NCI-H146 treated with DMSO at 0.1 percent for 48 hours (cell line): ENCODE data around the gene CARHSP1.
"Not testable (repeated sequence)": the region's sequence is repeated elsewhere in the genome, so short reads cannot be mapped to it uniquely, and the experiment has no call there.

Source experiments
- DNase-seq: peaks from one replicate; lab custom pipeline; 2025; ENCODE audit not compliant: unreplicated experiment; lab: John Stamatoyannopoulos, UW

The CARHSP1 gene

GRCh38 chr16:8893976-8894690 lies 25.3 kb upstream of the CARHSP1 start:
- DNase-seq: no peak

- DNase-seq: no peak
Measured at GRCh38 chr16:8893426-8893825, 24.6 kb upstream of the CARHSP1 start.

- no peak for DNase-seq
Measured at GRCh38 chr16:8892101-8892575, 23.3 kb upstream of the CARHSP1 start.

- no peak for DNase-seq
Measured at GRCh38 chr16:8890549-8890921, 21.7 kb upstream of the CARHSP1 start.

- DNase-seq: no peak
Measured at GRCh38 chr16:8889893-8890548, 21.2 kb upstream of the CARHSP1 start.

- no peak for DNase-seq
Measured at GRCh38 chr16:8888951-8889892, 20.4 kb upstream of the CARHSP1 start.

- DNase-seq: no peak
Measured at GRCh38 chr16:8887952-8888560, 19.2 kb upstream of the CARHSP1 start.

GRCh38 chr16:8887431-8887765 lies 18.6 kb upstream of the CARHSP1 start:
- no peak for DNase-seq

- no peak for DNase-seq
Measured at GRCh38 chr16:8886593-8887430, 18.0 kb upstream of the CARHSP1 start.

- no peak for DNase-seq
Measured at GRCh38 chr16:8885674-8886592, 17.1 kb upstream of the CARHSP1 start.

GRCh38 chr16:8882725-8883377 lies 14.0 kb upstream of the CARHSP1 start:
- DNase-seq: no peak

- no peak for DNase-seq
Measured at GRCh38 chr16:8882041-8882617, 13.3 kb upstream of the CARHSP1 start, which contains the start of gene LITAFD. Gene LITAFD, plus strand, starts transcription at chr16:8882351. Its CDS starts 2,005 bp downstream, at chr16:8884356.

GRCh38 chr16:8880839-8881510 lies 12.2 kb upstream of the CARHSP1 start:
- no peak for DNase-seq

GRCh38 chr16:8878523-8878911 lies 9.7 kb upstream of the CARHSP1 start:
- no peak for DNase-seq

- DNase-seq: no peak
Measured at GRCh38 chr16:8877894-8878522, 9.2 kb upstream of the CARHSP1 start.

- DNase-seq: not testable (repeated sequence)
Measured at GRCh38 chr16:8875317-8875716, 6.5 kb upstream of the CARHSP1 start.

GRCh38 chr16:8874388-8874787 lies 5.6 kb upstream of the CARHSP1 start:
- DNase-seq: no peak
